Psoas muscle (tissue), 8 donors: ENCODE measurements around the gene PAPSS2. TPM values are rescaled to one million over a fixed set of nuclear protein-coding genes. Genes with fewer than 3 reads are reported as not detected.

Experiments
- ATAC-seq, 4 donors: fragments of 200-7000 bp; cut with Tn5 transposase; one replicate each; pipeline ENCODE4 v1.9.1; 2020; ENCODE audit warnings: moderate library complexity in 3 of 4, mild to moderate bottlenecking in 2 of 4
- DNase-seq, 2 donors: peaks; one replicate each; pipeline ENCODE4 v3.0.0-alpha.2; 2020
- H3K27ac ChIP-seq: fragments of 200-600 bp; one replicate; pipeline ENCODE4 v1.8.0; 2022
- H3K27me3 ChIP-seq, 3 donors: fragments of 200-600 bp in 1 of 3; one replicate each; pipeline versions ENCODE4 v1.6.1 to v1.8.0; 2013 to 2022; ENCODE audit warnings: low read length in 2 of 3, mild to moderate bottlenecking in 2 of 3, moderate library complexity in 1 of 3; ENCODE audit not compliant: insufficient read depth in 3 of 3
- H3K36me3 ChIP-seq, 2 donors: fragments of 200-600 bp in 1 of 2; one replicate each; pipeline versions ENCODE4 v1.6.1 to v1.8.0; 2013 to 2022; ENCODE audit warnings: low read depth in 1 of 2, mild to moderate bottlenecking in 1 of 2, moderate library complexity in 1 of 2; ENCODE audit not compliant: insufficient read depth in 1 of 2
- H3K4me1 ChIP-seq: fragments of 200-600 bp; one replicate; pipeline ENCODE4 v1.8.0; 2022
- H3K4me3 ChIP-seq: fragments of 200-600 bp; one replicate; pipeline ENCODE4 v1.8.0; 2022; ENCODE audit warnings: mild to moderate bottlenecking
- H3K9me3 ChIP-seq: fragments of 200-600 bp; one replicate; pipeline ENCODE4 v1.8.0; 2022
- CTCF ChIP-seq: fragments of 200-600 bp; IDR thresholded peaks from one replicate; pipeline ENCODE4 v1.8.0; 2022; ENCODE audit warnings: antibody characterized with exemption
- WGBS, 3 donors: extraction: QIAGEN DNeasy Blood & Tissue Kit; methylation state at CpG; one replicate each; pipeline versions ENCODE4 v1.1.6 to v1.1.7; 2013; 5-methylcytosine and 5-hydroxymethylcytosine counted together
- intact Hi-C, 2 donors: fragments of 100-400 bp; cut with DNase I; formaldehyde crosslinking; loops; one replicate each; pipeline versions ENCODE4 v1.11.0 to v1.14.2; 2022
- polyA plus RNA-seq, 3 donors: library from polyadenylated mRNA; stranded (reverse); fragments of 200-250 nt; gene quantifications; one replicate each; pipeline ENCODE4 v1.2.3, GENCODE V29; 2013
- total RNA-seq, 4 donors: library from RNA; stranded (reverse); fragmentation: NEBNext Ultra II Directional in 2 of 4; extraction: Animal tissue kit (Norgen Biotek cat#: 25700) in 2 of 4; gene quantifications; one replicate each; pipeline versions ENCODE4 v1.2.1 to v1.2.4, GENCODE V29; 2021 to 2023
- donor health status: healthy with polysubstance abuse.
- donor health status: DM: no; HTN: no; CAD: no; lungs with moderate emphysema.
- donor health status: Bipolar disorder and iron deficiency.
- donor health status: healthy.
- donor health status: DM: yes; HTN: yes; CAD: no.
- donor health status: DM: no; HTN: no; CAD: no.
- donor health status: DM: no; HTN: no; CAD: no.
- donor health status: DM: yes; HTN: yes; CAD: no.

Gene PAPSS2
- total and polyA plus RNA-seq, 7 donors, result 2.0 to 11.0 (median 3.8) TPM

GRCh38 chr10:87753995-87754866, 94.6 kb downstream of the PAPSS2 start:
- DNase-seq (no peak), ATAC-seq (no peak)
- Histone ChIP-seq H3K27me3 (no peaks in the 10 kb centered on the region), H3K36me3 (peaks cover 2 to 43% of the 10 kb centered on the region in 2 donors), H3K4me3 (no peak overlapping the region), H3K27ac (no peak overlapping the region), H3K9me3 (no peaks in the 10 kb centered on the region), H3K4me1 (no peaks in the 10 kb centered on the region)
- no peak for TF ChIP-seq CTCF
- WGBS, 3 donors, result 92 to 94% (median 94%) methylated on average over 8 of the region's 8 CpGs
- intact Hi-C loops, result no loop called here

GRCh38 chr10:87757685-87758084, 98.0 kb downstream of the PAPSS2 start:
- WGBS, 3 donors, result 81 to 94% (median 93%) methylated on average over 1 of the region's 1 CpG
- ATAC-seq, result no peak

GRCh38 chr10:87759551-87759950, 99.9 kb downstream of the PAPSS2 start:
- Histone ChIP-seq H3K36me3 (peaks cover 0 to 39% of the 10 kb centered on the region in 2 donors), H3K27me3 (no peaks in the 10 kb centered on the region), H3K9me3 (no peaks in the 10 kb centered on the region), H3K4me3 (no peak overlapping the region), H3K4me1 (peaks cover 7% of the 10 kb centered on the region), H3K27ac (no peak overlapping the region)
- no peak for ATAC-seq
- intact Hi-C loops, result no loop called here
- no peak for DNase-seq
- TF ChIP-seq CTCF, result no peak

More at GRCh38 chr10:87757685-87758084, 98.0 kb downstream of the PAPSS2 start:
- no peaks in the 10 kb centered on the region for H3K27me3 ChIP-seq
- no peak overlapping the region for H3K27ac ChIP-seq
- intact Hi-C loops, result no loop called here
- no peaks in the 10 kb centered on the region for H3K9me3 ChIP-seq
- peaks cover 7% of the 10 kb centered on the region for H3K4me1 ChIP-seq
- H3K36me3 ChIP-seq, result peaks cover 2 to 53% of the 10 kb centered on the region in 2 donors
- no peak overlapping the region for H3K4me3 ChIP-seq
- DNase-seq, result no peak
- no peak for TF ChIP-seq CTCF

- H3K27me3 ChIP-seq, result no peaks in the 10 kb centered on the region
- H3K9me3 ChIP-seq, result no peaks in the 10 kb centered on the region
- ATAC-seq, result no peak
- intact Hi-C loops, result no loop called here
- no peak overlapping the region for H3K27ac ChIP-seq
- 76 to 87% (median 80%) methylated on average over 6 of the region's 6 CpGs for WGBS, 3 donors
- no peak overlapping the region for H3K4me3 ChIP-seq
- DNase-seq, result no peak
- peaks cover 7% of the 10 kb centered on the region for H3K4me1 ChIP-seq
- TF ChIP-seq CTCF, result no peak
- H3K36me3 ChIP-seq, result peaks cover 0 to 39% of the 10 kb centered on the region in 2 donors
Measured at GRCh38 chr10:87760195-87760905, 100.7 kb downstream of the PAPSS2 start.
